ENCODE data around the gene SIAH3.

DNA sequence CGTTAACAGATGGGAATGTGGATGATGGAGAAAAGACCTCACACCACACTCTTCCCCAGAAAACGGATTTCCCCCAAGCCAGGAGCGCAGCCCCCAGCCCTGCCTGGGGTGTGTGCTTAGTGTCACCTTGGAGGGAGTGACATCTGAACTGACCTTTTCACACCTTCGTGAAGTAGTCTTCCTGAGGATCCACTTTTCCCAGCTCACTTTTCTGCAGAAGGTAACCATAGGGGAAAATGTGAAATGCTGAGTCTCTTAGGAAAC, 26.2 kb downstream of the SIAH3 start:
- TF ChIP-seq EZH2phosphoT487 (IDR thresholded peaks at IDR 0.05; ENCODE audit: borderline replicate concordance) (no peak), SIN3A (IDR thresholded peaks at IDR 0.05; ENCODE audit: low read depth) (no peak), CEBPB (IDR thresholded peaks at IDR 0.05; ENCODE audit: low read depth) (no peak)
- TF ChIP-seq, protein P1, sequence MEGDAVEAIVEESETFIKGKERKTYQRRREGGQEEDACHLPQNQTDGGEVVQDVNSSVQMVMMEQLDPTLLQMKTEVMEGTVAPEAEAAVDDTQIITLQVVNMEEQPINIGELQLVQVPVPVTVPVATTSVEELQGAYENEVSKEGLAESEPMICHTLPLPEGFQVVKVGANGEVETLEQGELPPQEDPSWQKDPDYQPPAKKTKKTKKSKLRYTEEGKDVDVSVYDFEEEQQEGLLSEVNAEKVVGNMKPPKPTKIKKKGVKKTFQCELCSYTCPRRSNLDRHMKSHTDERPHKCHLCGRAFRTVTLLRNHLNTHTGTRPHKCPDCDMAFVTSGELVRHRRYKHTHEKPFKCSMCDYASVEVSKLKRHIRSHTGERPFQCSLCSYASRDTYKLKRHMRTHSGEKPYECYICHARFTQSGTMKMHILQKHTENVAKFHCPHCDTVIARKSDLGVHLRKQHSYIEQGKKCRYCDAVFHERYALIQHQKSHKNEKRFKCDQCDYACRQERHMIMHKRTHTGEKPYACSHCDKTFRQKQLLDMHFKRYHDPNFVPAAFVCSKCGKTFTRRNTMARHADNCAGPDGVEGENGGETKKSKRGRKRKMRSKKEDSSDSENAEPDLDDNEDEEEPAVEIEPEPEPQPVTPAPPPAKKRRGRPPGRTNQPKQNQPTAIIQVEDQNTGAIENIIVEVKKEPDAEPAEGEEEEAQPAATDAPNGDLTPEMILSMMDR (IDR thresholded peaks at IDR 0.05 in 2 of 3, conservative IDR thresholded peaks at IDR 0.05 in 1 of 3; ENCODE audit: borderline replicate concordance in 1 of 3, insufficient read depth in 1 of 3, low read depth in 2 of 3, low read length in 2 of 3), result no peak
